GM18909 (cell line): Measurements from ENCODE around the gene TMEM272.

Experiments
- ATAC-seq: cut with Tn5 transposase; IDR thresholded peaks from one replicate; pipeline ENCODE4 v1.9.1; 2021; ENCODE audit warnings: mild to moderate bottlenecking; ENCODE audit not compliant: unreplicated experiment, poor library complexity

TMEM272 gene

DNA sequence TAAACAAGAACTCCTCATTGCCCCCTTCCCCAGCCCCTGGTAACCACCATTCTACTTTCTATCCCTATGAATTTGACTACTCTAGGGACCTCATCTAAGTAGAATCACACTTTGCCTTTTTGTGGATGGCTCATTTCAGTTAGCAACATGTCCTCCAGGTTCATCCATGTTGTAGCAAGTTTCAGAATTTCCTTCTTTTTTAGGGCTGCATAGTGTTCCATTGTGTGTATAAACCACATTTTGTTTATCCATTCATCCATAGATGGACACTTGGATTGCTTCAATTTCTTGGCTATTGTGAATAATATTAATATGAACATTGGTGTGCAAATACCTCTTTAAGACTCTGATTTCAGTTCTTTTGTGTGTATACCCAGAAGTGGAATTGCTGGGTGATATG, 36.2 kb downstream of the TMEM272 start:
- ATAC-seq, result no peak

DNA sequence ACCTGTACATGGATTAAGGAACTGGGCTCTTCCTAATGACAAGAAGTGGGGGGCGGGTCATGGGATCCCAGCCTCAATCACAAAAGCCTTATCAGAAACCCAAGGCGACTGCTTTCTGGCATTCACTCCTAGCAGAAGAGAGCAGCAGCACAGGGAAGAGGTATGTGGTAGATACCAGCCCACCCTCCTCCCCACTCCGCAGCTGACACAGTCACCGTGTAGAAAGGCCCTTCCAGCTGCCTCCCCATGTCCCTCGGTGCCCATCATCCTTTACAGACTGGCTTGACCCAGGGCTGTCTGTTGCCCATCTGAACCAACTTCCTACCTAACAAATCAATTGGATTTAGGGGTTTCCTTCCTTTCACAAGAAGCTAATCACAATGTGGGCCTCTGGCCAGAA, 37.9 kb downstream of the TMEM272 start:
- no peak for ATAC-seq

DNA sequence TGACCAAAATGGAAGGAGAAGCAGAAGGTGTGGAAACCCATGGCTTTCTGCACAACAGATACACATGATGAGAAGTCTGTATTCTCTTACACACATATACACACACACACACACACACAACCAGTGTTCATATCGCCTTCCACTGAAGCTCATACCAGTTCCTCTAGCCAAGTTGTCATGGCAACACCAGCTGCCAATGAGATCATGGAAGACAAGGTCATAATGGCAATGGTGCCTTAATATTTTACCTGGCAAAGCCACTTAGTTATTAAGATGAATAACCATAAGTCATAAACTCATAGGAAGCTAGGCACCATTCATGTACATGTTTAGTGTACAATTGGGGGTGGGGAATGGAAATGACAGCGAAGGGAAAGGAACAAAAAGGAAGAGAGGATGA, 38.4 kb downstream of the TMEM272 start:
- no peak for ATAC-seq

DNA sequence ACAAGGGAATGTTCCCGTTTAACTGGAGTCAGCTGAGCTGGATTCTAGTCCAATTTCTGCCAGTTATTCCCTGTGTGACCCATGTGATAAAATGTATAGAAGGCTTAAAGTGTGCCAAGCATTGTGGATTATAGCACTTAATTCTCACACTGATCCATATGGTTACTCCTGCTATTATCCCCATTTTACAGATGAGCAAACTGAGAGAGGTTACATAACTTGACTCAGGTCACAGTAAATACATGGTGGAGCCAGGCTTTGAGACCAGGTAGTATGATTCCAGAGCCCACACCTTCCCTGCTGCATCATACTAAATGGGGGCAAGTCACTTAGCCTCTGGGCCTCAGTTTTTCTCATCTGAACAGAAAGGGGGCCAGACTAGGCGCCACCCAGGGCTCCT, 39.1 kb downstream of the TMEM272 start:
- ATAC-seq, result no peak

DNA sequence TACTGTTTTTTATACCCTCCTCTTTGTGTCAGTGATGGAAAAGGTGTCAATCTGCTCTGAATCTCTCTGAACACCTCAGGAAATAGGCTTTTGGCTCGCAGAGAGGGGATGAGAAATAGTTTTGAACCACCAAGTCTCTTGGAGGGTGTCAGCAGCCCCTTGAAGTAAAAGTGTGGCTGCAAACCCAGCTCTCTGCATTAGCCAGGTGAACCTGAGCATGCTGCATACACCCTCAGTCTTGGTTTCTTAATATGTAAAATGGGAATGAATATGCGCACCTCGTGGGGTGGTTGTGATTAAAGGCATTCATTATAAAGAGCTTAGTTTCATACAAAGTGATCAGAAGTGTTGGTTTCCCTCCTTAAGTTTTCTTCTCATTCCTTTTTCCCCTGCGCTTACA, 39.7 kb downstream of the TMEM272 start:
- no peak for ATAC-seq

DNA sequence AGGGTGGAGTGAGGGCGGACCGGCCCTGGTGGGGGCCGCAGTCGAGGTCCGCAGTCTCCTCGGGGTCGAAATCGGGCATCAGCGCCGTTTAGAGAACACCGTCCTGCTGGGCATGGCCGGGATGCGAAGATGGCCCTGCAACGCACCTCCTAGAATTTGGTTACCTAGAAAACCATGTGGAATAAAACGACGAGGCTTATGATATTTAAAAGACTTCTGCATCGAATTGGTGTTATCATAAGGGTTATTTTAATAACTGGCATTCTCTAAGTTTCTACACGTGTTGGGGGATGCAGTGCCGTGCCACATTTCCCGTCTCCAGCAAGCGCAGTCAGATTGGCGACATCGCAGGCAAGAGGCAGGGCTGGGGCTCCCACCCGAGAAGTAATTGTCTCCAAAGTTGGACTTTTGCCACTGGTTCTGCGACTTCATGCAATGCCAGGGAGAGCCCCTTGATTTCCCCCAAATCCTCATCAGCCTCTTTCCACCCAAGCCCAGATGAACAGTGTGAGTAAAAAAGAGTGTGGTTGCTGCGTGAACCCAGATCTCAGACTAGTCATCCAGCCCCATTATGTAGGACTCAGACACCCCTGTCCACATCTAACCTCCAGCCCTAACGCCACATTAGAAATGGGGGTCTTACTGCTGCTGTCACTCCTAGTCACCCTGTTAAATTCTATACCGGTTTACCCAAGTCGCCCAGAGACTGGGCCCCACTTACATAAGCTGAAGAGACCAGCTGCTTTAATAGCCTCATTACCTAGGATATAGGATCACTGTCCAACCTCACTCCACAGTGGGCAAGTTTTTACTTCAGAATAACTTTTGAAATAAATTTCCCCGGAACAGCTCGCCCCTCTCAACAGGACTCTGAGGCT, 40.4 kb downstream of the TMEM272 start:
- ATAC-seq, result no peak

DNA sequence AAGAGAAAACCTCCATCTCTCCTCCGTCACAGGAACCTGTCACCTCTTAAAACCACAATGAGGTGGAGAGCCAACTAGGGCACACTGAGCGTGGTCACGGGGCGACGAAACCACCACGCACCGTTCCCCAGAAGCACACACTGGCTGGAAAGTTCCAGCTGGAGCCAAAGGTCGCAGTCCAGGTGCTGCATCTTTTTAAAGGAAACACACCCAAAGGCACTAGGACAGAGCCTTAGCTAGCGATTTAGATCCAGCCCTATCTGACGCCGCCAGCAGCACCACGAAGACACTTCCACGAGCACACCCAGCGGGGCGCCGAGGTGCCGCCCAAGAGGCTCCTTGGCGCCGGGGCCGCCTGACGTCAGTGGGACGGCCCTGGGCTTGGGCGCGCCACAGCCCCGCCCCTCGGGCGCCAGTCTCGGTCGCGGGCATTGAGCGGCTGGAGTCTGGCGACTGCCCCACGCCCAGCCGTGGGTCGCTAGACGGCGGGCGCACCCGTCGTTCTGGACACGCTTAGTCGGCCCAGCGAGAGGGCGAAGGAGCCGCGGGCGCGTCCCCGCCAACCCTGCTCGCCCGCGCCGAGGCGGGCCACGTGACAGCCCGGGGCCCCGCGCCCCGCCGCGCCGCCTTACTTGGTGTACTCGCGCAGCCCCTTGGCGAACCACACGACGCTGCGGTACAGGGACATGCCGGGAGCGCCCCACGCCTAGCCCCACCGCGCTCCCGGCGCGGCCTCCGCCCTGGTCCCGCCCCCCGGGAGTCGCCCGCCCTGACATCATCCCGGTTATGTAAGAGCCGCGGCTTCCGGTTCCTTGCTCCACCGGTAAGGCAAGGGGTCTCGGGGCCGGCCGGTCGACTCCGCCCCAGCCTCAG, 41.3 kb downstream of the TMEM272 start, which contains the start of gene DHRS12:
TSS of gene DHRS12 (minus strand) at position 742 of the 873 bp plus-strand sequence. CDS start 4,504 bp downstream, outside the sequence.
- peak; percentile 92 for ATAC-seq

DNA sequence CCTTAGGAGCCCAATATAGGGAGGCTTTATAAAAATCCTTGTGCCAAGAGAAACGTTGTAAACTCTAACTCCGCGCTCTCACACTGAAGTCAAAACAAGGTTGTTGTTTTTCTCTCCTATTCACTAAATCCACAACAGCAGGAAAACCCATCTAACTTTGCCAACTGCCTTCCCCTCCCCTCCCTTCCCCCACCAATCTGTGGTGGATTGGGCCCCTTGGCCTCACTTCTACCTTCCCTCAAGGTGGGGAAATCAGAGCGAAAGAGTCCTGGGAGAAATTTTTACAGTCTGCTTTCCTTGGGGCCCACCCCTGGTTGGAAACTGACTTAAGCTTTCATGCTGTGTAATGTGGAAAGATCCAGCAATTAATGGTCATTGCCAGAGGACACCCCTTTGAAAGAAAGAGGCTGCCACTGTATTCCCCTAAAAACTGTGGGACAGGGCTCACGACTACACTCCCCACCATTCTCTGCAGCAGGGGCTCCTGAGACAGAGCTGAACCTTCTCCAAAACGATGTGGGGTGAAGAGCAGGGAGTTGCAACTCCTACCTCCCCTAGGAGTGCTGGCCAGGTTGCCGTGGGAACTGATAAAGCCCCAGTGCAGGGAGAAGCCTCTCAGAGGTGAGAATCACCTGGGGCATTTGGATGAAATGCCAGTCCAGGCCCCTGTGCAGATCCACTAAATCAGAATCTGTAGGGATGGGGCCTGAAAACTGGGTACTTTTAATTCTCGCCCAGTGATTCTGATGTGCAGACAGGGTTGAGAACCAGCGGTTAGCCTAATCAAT, 42.2 kb downstream of the TMEM272 start:
- ATAC-seq, result no peak

DNA sequence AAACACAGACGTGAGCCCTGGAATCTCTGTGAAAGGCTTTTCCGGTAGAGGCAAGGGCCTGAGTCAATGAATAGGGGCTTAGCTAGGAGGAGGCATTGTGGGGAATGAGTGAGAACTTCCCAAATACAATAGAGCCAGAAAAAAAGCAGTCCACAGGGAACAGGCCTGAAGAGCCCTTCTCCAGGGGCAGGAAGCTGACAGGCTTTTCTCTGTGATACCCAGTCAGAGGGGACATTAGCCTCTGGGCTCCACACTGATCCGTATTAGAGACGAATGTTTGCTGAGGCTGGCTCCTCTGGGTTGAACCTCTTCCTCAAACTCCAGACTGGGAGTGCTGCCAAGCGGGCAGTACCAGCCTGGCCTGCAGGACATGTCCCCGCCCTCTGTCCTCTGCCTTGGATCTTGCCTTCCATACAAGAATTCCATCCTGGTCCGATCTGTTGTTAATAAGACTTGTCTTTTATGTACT, 43.3 kb downstream of the TMEM272 start:
- ATAC-seq, result no peak

DNA sequence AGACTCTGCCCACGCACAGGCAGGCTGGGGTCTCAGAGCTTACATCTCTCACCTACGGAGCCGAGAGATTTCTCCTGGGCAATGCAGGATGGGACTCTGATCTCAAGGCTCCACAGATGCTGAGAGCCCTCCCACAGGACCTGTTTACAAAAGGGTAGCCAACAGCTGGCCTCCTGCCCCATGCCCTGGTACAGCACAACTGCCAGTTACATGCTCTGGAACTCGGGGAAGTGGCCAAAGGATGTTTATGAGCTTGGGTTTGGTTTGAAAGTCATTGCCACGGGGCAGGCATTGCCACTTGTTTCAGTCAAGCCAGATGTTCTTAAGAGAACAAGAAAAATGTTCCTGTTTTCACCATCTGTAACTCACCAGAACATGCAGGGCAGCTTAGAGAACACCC, 44.5 kb downstream of the TMEM272 start:
- ATAC-seq, result no peak

DNA sequence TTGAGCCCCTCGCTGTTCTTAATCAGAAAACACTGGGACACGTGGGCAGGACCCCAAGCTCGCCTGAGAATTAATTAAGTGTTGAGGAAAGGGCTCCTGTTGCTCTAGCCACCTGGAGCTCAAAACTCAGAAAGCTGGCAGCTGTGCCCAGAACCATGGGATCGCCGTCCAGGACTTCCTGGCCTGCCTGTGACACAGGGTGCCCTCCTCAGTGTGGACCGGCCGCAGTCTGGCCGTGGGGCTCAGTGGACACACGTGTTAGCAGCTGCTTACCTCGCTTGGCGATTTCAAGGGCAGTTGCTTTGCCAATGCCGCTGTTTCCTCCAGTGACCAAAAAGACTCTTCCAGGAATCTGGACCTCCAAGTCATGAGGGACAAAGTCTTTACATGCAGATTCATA, 45.7 kb downstream of the TMEM272 start:
- ATAC-seq, result no peak

DNA sequence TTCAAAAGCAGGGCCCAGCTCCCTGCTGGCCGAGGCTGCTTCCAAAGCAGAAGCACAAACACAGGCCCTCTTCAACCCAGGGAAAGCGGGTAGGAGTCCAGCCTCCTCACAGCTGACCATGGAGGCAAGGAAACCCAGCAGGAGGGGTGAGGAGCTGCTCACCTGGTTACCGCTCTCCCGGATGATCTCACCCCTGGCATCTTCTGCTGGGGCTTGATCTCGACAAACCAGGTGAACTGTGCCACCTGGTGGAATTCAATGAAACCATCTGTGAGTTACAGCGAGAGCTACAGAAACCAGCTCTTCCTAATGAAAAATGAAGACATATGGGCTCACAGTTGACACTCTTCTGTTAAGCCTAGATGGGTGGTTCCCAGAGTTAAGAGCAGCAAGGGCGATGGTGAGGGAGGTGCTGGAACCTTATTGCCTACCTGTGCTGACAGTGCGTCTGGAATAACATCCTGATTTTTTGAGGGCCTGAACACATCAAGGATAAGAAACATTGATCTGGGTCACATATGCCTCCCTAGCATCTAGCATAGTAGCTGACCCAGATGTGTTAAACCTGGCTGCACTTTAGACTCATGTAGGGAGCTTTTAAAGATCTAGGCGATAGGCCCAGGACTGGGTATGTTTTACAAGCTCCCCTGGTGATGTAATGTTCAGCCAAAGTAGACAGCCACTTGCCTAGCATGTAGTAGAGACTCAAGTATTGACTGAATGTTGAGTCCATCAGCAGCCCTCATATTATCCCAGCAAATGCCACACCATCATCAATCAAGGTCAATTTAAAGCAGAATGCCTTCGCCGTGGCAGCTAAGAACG, 47.1 kb downstream of the TMEM272 start:
- peak; percentile 49 for ATAC-seq

DNA sequence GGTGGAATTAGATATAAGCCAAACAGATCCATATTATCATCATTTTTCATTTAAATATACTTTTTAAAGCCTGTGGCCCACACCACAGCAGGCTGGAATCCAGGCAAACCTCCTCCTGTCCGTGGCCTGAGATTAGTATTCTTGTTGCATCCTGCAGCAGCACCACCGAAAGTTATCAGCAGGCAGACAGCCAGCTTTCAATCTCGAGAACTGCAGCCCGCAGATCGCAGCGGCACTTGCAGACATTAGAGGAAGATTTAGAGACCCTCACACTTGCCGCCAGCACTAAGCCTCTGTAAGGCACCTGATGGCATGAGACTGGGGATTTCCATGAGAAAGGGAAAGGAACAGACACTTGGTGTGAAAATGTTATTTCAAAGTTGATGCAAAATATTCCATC, 48.4 kb downstream of the TMEM272 start:
- no peak for ATAC-seq

DNA sequence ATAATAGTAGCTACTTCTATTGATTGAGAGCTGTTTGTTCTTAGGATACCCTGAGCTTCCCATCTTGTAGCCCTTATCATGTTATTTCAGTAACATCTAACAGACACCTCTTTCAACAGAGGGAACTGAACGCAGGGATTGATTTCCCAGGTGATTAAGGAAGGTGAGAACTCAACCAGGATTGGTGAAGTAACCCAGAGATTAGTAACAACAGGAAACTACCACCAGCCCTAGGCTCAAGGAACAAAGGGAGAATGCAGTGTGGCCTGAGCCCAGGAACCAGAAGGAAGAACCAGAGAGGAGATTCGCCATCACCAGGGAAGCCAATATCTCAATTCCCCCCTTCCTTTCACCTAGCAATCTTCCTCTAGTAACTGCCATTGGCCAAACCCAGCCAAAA, 49.6 kb downstream of the TMEM272 start:
- ATAC-seq, result no peak

DNA sequence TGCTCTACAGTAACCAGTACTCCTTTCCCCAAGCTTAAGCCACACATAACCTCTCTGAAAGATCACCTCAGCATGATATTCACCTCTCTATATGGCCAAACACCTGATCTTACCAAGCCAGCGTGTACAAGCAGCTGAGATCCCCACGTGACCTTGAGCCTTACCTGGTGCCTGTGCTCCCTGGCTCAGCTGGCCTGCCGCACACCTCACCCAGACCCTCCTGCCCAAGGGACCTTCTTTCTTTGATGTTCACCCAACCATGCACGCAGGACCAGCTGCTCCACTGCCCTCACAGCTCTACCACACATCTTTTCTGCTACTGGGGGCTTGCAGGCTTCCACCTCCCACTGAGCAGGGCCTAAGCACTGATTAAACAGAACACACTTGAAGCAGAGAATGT, 50.0 kb downstream of the TMEM272 start:
- no peak for ATAC-seq

DNA sequence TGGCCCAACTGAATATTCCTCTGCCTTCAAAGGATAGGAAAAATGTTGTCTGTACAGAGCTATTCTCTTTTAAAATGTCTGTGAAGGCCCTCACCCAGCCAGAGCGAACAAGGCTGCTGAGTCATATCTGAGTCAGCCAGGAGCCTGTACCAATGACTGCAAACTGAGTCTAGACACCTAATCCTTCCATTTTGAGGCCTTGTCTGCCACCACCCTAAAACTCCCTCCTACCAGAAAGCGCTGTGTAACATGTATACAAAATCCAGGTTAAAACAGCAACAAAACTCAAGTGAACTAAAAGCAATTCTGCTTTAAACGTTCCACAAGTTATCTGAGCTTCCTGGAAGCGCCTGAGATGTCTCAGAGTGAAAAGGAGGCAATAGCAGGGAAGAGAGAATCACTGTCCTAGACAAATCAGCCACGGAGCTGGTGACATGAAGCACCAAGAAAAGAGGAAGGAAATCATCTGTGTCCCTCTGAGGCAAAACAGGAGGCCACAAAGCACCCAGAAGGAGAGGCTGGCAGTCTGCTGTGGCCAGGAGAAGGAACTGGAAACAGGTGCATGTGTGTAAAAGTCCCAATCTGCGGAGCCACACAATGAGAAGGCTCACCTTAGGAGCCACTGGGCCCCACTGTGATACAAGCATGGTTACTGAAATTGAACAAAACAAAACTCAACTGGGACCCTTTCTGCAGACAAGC, 51.3 kb downstream of the TMEM272 start:
- ATAC-seq, result peak; percentile 62

DNA sequence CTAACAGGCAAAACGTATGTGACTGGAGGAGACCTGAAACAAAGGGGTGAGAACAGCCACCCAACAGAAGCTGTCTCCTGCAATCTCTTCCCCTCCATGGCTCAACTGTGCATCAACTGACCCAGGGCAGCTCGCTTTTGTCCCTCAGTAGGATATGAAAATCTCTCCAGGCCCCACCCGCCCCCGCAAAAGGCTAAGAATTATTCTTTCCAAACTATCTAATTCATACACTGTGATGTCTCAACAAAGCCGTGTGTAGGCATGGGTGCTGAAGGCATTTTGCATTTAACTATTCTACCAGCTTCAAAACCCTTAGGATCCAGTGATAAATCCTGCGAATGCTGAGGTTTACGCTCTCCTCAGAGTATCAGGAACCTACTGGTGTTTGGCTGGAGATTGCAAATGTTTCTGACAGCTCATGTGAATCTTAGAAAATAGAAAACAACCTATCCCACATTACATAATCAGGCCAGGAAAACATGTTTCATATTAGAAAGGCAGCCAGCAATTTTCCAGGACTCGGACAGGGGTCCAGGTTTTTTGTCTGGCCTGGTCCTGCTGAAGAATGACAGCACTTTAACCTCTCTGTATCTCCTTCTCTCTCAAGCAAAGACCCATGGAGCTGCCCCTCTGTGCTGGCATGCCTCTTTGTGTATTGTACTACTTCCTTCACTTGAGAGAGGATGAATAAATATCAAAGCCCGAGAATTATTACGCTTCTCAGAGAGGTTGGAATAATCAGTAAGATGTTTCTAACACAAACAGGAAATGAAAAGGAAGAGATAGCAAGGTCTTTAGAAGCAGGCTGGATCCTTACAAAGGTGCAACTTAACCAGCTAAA, 58.3 kb downstream of the TMEM272 start:
- no peak for ATAC-seq
